ENCODE measurements around the gene CCDC85C. TPM values are rescaled to one million over a fixed set of nuclear protein-coding genes. Genes with fewer than 3 reads are reported as not detected.

CCDC85C gene
- total RNA-seq, 2 experiments from 2014 or later = 5.8 to 7.5 TPM

DNA sequence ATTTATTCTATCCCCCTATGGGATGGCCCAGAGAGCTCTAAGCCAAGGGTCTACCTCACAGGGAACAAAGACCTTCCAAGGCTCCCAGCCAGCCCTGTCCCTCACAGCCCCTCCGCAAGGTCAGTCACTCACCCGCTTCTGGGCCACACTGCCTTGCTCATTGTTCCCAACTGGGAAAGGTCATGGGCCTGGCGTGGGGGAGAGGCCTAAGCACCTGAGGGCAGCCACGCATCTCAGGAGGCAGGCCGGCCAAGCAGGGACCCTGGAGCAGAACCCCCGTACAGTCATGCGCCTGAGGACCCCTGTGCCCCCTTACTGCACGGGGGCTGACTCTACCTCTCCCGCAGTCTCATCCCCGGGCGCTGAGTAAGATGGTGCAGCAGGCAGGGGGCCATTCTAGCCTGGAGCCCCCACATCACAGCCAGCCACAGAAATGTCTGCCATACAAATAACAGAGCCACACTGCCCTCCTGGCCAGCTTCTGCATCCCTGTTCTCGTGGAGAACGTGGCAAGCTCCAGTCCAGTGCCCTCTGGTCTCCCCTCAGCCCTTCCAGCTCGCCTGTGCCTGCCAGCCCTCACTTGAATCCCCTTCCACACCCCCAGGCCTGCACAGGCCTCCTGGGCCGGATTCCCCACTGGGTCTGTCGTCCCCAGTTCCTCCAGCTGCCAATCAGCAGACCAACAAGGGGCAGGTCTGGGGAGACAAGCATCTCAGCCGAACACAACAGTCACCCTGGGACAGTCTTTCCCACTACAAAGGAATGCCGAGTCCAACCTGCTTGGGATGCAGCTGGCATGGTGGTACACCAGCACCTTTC, 16.3 kb downstream of the CCDC85C start:
- Mint-ChIP-seq H3K9me3 (no peaks in the 10 kb centered on the region), H3K27ac (no peak overlapping the region), H3K4me3 (no peak overlapping the region), H3K27me3 (no peaks in the 10 kb centered on the region), H3K36me3 (ENCODE audit: low read depth) (no peaks in the 10 kb centered on the region), H3K4me1 (ENCODE audit: low read depth) (peaks cover 11% of the 10 kb centered on the region)
- intact Hi-C loops (cut with DNase I, micrococcal nuclease) = no loop called here
- Histone ChIP-seq H3K36me3 (ENCODE audit: insufficient read depth, low read length) (no peaks in the 10 kb centered on the region), H3K9me3 (ENCODE audit: control insufficient read depth in 1 of 2, insufficient read depth in 1 of 2, low read length in 2 of 2) (no peaks in the 10 kb centered on the region), H3K4me3 (ENCODE audit: low read length) (no peak overlapping the region), H3K27ac (ENCODE audit: low read depth in 1 of 2, low read length in 2 of 2) (no peak overlapping the region), H3K27me3 (ENCODE audit: control insufficient read depth in 1 of 2, insufficient read depth in 2 of 2, low read length in 2 of 2) (no peaks in the 10 kb centered on the region), H3K4me1 (ENCODE audit: insufficient read depth, low read length) (peaks cover 7% of the 10 kb centered on the region)
- ATAC-seq (ENCODE audit: poor library complexity) = no peak
- no peak for DNase-seq
- TF ChIP-seq, protein P1, sequence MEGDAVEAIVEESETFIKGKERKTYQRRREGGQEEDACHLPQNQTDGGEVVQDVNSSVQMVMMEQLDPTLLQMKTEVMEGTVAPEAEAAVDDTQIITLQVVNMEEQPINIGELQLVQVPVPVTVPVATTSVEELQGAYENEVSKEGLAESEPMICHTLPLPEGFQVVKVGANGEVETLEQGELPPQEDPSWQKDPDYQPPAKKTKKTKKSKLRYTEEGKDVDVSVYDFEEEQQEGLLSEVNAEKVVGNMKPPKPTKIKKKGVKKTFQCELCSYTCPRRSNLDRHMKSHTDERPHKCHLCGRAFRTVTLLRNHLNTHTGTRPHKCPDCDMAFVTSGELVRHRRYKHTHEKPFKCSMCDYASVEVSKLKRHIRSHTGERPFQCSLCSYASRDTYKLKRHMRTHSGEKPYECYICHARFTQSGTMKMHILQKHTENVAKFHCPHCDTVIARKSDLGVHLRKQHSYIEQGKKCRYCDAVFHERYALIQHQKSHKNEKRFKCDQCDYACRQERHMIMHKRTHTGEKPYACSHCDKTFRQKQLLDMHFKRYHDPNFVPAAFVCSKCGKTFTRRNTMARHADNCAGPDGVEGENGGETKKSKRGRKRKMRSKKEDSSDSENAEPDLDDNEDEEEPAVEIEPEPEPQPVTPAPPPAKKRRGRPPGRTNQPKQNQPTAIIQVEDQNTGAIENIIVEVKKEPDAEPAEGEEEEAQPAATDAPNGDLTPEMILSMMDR (IDR thresholded peaks at IDR 0.05) = no peak
- POLR2A ChIA-PET = no interaction called here
- CTCF ChIA-PET = no interaction called here

DNA sequence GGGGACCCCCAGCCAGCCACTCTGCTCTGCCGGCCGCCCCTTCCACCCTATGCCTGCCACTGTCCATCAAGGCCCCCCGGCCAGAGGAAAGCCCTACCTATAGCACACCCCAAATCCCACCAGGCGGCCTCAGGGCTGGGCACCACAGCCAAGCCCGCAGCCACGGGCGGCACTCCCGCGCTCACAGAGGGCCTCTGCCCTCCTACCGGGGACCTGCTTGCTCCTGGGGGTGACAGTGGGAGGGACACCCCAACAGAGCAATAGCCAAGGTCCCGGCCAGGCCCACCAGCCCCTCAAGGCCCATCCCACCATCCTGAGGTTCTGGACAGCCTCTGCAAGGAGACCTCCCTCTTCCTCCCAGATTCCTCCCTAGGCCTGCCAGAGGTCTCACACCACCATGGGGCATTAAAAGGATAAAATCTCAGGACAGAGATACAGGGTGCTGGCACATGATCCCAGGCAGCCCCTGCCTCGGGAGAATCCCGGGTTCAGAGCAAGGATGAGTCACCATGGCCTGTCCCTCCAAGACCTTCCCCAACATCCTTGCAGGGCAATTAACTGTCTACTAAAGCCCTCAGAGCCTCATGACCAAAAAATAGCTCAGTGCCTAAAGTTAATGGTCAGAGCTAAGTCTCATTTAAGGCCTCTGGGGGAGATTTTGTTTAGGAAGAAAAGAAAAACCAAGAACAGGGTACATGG, 17.1 kb downstream of the CCDC85C start:
- Histone ChIP-seq H3K36me3 (ENCODE audit: insufficient read depth, low read length) (no peaks in the 10 kb centered on the region), H3K27ac (ENCODE audit: low read depth in 1 of 2, low read length in 2 of 2) (no peak overlapping the region), H3K9me3 (ENCODE audit: control insufficient read depth in 1 of 2, insufficient read depth in 1 of 2, low read length in 2 of 2) (no peaks in the 10 kb centered on the region), H3K4me3 (ENCODE audit: low read length) (no peak overlapping the region), H3K27me3 (ENCODE audit: control insufficient read depth in 1 of 2, insufficient read depth in 2 of 2, low read length in 2 of 2) (no peaks in the 10 kb centered on the region), H3K4me1 (ENCODE audit: insufficient read depth, low read length) (peaks cover 7% of the 10 kb centered on the region)
- Mint-ChIP-seq H3K4me3 (no peak overlapping the region), H3K36me3 (ENCODE audit: low read depth) (no peaks in the 10 kb centered on the region), H3K27ac (no peak overlapping the region), H3K27me3 (no peaks in the 10 kb centered on the region), H3K4me1 (ENCODE audit: low read depth) (peaks cover 11% of the 10 kb centered on the region), H3K9me3 (no peaks in the 10 kb centered on the region)
- CTCF ChIA-PET = no interaction called here
- POLR2A ChIA-PET = no interaction called here
- intact Hi-C loops (cut with DNase I, micrococcal nuclease) = no loop called here
- ATAC-seq (ENCODE audit: poor library complexity) (no peak), DNase-seq (no peak)
- TF ChIP-seq, protein P1 (IDR thresholded peaks at IDR 0.05) = no peak

DNA sequence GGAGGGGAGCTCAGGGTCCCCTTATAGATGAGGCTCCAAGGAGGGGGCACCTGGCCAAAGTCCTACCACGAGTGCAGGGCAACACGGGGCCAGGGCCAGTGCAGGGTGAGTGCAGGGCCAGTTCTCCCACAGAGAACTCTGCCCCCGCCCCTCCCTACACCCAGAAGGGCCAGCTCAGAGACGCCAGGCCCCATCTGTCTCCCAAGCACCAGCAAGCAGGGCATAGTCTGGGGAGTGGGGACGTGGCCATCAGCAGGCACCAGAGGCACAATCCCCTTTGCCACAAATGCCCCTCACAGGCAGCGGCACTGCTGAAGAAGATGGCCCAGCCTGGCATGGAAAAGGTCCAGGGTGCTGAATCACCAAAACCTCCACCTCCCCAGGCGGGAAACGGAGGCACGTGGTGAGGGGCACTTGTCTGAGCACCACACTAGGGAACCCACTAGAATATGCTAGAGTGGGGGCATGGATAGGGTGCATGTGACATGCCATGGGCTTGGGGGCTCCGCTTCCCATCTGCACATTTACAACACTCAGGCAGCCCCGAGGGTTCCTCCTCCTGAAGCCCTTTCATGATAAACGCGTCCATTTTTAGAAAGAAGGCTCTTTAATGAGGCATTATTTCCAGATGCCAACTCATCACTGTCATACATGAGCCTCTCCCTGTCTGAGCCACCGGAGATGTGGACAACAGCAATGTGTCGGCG, 17.8 kb downstream of the CCDC85C start:
- ChIA-PET CTCF (no interaction called here), POLR2A (no interaction called here)
- TF ChIP-seq, protein P1 (IDR thresholded peaks at IDR 0.05) = no peak
- no peaks in the 10 kb centered on the region for H3K9me3 Mint-ChIP-seq
- no peaks in the 10 kb centered on the region for H3K36me3 Mint-ChIP-seq (ENCODE audit: low read depth)
- Histone ChIP-seq H3K27ac (ENCODE audit: low read depth in 1 of 2, low read length in 2 of 2) (no peak overlapping the region), H3K27me3 (ENCODE audit: control insufficient read depth in 1 of 2, insufficient read depth in 2 of 2, low read length in 2 of 2) (no peaks in the 10 kb centered on the region), H3K4me3 (ENCODE audit: low read length) (no peak overlapping the region), H3K36me3 (ENCODE audit: insufficient read depth, low read length) (no peaks in the 10 kb centered on the region), H3K4me1 (ENCODE audit: insufficient read depth, low read length) (peaks cover 7% of the 10 kb centered on the region), H3K9me3 (ENCODE audit: control insufficient read depth in 1 of 2, insufficient read depth in 1 of 2, low read length in 2 of 2) (no peaks in the 10 kb centered on the region)
- H3K27ac Mint-ChIP-seq = no peak overlapping the region
- DNase-seq (no peak), ATAC-seq (ENCODE audit: poor library complexity) (no peak)
- H3K27me3 Mint-ChIP-seq = no peaks in the 10 kb centered on the region
- H3K4me1 Mint-ChIP-seq (ENCODE audit: low read depth) = peaks cover 11% of the 10 kb centered on the region
- no peak overlapping the region for H3K4me3 Mint-ChIP-seq
- intact Hi-C loops (cut with DNase I, micrococcal nuclease) = no loop called here
